Measurements from ENCODE around the gene RAET1G.
"Not testable (repeated sequence)": the region's sequence is repeated elsewhere in the genome, so short reads cannot be mapped to it uniquely, and the experiment has no call there.

RAET1G gene

DNA sequence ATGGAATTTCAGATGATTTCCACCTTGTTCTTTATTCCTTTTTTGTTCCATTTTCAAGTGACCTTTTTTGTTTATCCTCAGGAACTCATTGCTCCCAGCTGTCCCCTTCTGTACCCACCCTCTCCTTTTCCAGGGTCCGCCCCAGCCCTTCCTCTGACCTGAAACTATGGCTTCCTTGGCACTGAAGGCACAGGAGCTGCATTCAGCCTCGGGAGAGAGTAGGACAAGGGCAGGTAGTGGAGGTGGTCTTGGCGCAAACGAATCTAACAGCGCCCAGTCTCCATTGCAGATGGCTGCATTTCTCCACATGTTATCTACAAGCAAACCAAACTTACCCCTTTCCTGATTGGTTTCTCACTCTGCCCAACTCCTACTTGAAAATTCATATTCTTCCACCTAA lies 10.1 kb upstream of the RAET1G start:
- no peak for DNase-seq

GRCh38 chr6:149931501-149931900 lies 8.6 kb upstream of the RAET1G start:
- no peak for DNase-seq

DNA sequence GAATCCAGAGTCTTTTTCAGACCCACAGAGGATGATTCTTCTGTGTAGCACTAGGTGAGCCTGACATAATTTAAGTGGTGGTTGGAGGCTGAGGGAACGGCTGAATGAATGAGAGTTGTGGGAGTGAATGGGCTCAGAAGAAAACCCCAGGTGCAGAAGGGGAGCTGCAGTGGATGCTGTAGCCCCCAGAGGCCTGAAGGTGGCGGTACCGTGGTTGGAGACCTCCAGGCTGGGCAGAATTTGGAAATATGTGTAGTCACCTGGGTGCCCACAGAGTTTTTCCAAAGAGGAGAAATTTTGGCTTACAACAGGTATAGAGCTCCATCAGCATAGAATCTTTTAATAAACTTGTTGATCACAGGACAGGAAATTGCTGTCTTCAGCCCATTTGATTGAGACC lies 6.5 kb upstream of the RAET1G start:
- no peak for DNase-seq

- DNase-seq: not testable (repeated sequence)
Observed at GRCh38 chr6:149927025-149927424, 4.1 kb upstream of the RAET1G start.

DNA sequence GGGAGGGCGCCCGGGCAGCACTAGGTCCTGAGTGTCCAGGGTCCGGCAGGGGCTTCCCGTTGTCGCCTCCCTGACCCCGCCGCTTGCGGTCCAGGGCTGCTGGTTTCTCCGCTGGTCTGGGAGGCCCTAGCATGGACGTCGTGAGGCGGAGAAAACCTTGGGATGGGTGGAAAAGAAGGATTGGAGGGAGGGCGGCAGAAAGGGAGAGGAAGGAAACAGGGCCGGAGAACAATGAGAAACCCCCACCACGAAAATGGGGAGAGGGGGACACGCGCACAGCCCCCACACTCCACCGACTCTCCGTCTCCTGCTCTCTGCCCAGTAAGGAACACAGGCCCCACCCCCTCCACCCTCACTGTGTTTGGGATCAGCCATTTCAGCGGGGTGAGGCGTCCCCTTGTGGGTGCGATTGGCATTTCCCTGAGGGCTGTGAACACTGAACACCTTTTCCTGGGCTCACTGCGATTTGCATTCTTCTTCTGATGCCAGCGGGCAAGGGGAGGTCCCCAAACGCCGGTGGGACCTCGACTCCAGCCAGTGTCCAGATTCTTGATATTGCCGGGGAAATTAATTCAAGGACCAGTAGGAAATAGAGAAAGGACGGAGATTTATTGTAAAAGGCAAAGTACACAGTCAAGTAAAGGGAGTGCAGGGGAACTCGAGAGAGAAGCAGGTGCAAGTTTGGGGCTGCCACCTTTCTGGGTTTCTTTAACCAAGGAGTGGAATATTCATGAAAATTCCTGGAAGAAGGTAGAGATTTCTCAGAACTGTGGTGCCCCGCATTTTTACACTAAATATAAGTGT lies 3.3 kb upstream of the RAET1G start:
- peak; percentile 55 for DNase-seq

- no peak for DNase-seq
Observed at GRCh38 chr6:149925253-149925973, 2.5 kb upstream of the RAET1G start.

GRCh38 chr6:149924933-149925252 lies 2.0 kb upstream of the RAET1G start:
- no peak for DNase-seq

GRCh38 chr6:149924206-149924932 lies 1.4 kb upstream of the RAET1G start:
- no peak for DNase-seq

DNA sequence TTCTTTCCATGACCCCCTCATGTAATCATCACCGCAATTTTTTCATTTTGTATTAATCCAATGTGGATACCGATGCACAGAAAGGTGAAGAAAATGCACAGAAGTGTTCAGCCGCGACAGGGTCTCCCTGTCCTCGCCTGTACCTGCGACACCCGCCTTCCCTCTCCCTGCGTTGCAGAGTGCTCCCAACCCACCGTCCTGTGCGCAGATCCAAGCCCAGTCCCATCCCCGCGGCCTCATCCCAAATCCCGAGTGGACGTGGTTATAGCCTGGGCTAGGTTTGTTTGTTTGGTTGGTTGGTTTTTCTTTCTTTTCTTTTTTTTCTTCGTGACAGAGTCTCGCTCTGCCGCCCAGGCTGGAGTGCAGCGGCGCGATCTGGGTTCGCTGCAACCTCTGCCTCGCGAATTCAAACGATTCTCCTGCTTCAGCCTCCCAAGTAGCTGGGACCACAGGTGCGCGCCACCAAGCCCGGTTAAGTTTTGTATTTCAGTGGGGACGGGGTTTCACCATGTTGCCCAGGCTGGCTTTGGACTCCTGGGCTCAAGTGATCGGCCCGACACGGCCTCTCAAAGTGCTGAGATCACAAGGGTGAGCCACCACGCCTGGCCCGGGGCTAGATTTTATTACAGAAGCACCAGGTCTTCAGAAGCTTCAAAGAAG lies 536 bp upstream of the RAET1G start:
- DNase-seq: no peak

DNA sequence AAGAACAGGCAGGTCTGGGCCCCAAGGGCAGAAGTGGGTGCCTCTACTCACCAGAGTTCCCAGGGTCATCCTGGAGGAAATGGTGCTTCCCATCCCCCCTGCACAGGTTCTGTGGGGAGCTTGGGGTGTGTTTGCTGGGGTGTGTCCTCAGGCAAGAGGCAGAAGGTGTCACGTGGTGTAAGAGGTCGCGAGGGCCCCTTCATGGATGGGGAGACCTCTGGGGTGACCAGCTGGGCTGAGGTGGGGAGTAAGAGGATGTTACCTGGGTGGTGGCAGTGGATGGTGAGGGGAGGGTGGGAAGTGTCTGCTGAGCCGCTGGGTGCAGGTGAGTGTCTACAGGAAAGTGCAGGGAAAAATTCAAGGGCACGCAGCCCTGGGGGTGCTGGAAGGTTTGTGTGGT lies 830 bp downstream of the RAET1G start:
- not testable (repeated sequence) for DNase-seq

- DNase-seq: no peak
Observed at GRCh38 chr6:149921361-149921760, 1.6 kb downstream of the RAET1G start.

GRCh38 chr6:149919834-149920225 lies 3.1 kb downstream of the RAET1G start:
- no peak for DNase-seq

DNA sequence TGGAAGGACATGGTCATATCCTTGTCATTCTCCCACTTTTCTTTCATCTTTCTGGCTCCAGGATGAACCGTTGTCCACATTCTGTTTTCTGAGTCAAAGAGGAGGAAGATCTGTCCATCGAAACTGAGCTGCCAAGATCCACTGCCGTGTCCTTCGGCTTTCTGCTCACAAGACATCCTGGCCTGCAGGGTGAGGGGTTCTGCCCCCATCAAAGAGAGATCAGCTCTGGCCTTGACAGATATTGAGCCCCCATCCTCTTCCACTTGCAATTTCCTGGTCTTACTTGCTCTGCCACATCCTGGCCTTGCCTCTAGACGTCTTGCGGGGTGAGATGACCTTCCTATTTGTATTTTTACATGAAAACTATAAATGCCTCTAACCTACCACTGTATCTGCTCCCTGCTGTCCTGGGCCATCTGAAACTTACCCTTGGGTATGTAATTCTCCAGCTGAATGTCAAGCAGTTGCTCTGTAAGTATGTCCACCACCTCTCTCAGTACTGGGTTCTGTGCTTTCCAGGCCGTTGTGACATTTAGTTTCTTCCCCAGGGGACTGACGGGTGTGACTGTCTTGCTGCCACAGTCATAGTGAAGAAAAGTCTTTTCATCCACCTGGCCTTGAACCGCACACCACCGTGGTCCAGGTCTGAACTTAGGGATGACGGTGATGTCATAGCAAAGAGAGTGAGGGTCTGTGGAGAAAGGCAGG lies 3.6 kb downstream of the RAET1G start:
- DNase-seq: not testable (repeated sequence)

- no peak for DNase-seq
Observed at GRCh38 chr6:149918151-149918905, 4.6 kb downstream of the RAET1G start.

GRCh38 chr6:149917679-149918078 lies 5.2 kb downstream of the RAET1G start:
- DNase-seq: no peak

DNA sequence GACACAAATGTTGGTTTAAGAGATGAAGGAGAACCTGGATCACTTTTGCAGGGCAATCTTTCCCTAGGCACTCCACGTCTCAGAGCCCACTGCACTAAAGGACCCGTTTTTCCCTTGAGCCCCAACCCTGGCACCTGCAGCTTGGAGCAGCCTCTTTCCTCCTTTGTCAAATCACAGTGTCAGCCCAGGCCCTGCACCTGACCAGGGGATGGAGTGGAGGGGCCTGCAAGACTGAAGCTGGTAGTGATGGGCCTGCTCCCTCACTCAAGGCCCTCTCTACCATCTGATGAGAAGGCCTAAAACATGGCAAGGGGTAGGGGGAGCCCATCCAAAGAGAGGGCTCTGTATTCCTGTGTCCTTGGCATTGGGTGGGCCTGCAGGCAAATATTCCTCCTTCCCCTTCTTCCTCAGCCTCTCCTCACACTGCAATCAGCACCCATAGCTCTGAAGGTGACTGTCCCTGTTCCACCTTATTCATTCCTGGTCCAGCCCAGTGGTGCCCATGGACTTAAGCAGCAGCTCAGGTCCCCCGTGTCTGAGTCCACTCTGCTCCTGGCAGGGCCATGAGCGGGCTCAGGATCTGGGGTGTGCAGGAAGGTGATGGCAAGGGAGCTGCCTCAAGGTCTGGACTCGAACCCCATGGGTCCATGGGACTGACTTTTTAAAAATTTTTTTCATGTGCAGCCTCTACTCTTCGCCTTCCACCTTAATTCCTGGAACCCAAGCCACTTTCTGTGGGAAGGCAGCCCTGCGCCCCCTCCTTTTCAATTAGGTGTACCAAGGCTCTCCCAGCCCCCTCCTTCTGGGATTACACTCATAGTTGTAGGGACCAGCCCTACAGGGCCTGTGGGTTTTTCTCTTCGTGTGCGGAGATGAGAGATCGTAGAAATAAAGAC lies 6.7 kb downstream of the RAET1G start:
- no peak for DNase-seq

DNA sequence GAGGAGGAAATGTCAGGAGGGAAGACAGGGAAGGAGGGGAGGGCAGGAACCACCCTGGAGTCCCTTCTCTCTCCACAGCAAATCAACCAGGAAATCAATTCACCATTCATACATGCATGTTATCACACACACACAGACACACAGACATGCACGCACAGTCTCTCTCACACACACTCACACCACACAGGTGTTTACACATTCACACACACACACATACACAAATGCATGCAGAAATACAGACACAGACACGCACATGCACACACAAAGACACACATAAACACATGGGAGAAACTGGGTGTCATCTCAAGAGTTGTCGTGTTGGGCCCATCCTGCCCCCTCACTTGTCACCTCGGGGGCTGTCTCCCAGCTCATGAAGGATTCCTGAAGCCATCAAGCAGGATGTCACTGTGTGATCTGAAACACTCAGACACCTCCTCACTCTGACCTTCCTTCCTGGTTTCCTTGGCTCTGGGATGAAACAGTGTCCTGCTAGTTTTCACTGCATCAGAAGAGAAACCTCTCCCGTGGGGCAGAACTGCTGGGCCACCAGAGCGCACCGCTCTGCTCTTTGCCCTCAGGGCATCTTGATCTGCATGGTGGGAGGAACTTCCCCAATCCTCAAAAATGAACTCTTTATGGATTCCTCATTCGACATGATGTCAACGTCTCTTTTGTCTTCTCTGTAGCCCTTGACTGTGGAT lies 9.2 kb downstream of the RAET1G start:
- no peak for DNase-seq

GRCh38 chr6:149913085-149913484 lies 9.8 kb downstream of the RAET1G start:
- no peak for DNase-seq

DNA sequence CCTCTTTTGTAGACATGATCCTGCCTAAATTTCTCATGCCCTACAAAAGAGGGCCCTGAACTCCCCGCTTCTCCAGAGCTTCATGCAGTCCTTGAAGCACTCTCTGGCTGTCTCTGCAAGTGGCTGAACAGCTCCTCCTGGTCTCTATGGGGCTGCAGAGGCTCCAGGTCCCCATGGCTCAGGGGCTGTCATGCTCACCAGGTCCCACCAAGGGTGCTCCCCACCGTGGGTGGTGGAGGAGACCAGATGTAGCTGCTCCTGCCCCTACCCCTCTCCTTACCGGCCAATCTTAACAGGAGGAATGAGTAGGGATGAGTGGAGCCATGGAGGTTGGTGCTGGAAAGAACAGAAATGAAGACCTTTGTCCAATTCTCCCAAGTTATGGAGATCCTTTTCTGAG lies 10.2 kb downstream of the RAET1G start:
- DNase-seq: not testable (repeated sequence)

DNA sequence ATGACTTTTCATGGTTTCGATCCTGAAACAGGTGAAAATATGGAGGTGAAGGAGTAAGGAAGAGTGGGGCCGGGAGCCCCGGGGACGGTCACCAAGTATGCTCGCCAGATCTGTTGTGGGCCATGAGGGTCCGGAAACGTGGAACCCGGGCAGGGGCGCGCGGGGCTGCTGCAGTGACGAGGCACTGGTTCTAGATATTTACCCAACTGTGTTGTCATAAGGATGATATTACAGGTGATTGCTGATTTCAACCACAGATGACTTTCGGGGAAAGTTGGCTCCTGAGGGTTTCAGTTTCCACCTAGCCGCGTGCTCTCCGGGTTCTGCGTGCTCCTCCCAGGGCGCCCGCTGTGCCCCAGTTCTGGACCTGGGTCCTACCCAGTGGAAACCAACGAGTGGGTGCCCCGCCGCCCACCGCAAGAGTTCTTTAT lies 12.2 kb downstream of the RAET1G start:
- DNase-seq: no peak

All from HCEC 1CT (cell line).